LHCN-M2 (cell line): ENCODE results near the gene NFKBIB. TPM values are rescaled to one million over a fixed set of nuclear protein-coding genes. Genes with fewer than 3 reads are reported as not detected.
"Not testable (repeated sequence)": the region's sequence is repeated elsewhere in the genome, so short reads cannot be mapped to it uniquely, and the experiment has no call there.

Experiments used
- DNase-seq: peaks from one replicate; pipeline ENCODE4 v3.0.0-alpha.2; 2012; ENCODE audit warnings: low read depth
- total RNA-seq: library from RNA; depleted of rRNA; stranded (reverse); fragments of >200 nt; gene quantifications from 2 replicates; pipeline ENCODE4 v1.2.3, GENCODE V29; 2014

The NFKBIB gene
- total RNA-seq, 1 experiment from 2014 or later = 21.8 TPM

DNA sequence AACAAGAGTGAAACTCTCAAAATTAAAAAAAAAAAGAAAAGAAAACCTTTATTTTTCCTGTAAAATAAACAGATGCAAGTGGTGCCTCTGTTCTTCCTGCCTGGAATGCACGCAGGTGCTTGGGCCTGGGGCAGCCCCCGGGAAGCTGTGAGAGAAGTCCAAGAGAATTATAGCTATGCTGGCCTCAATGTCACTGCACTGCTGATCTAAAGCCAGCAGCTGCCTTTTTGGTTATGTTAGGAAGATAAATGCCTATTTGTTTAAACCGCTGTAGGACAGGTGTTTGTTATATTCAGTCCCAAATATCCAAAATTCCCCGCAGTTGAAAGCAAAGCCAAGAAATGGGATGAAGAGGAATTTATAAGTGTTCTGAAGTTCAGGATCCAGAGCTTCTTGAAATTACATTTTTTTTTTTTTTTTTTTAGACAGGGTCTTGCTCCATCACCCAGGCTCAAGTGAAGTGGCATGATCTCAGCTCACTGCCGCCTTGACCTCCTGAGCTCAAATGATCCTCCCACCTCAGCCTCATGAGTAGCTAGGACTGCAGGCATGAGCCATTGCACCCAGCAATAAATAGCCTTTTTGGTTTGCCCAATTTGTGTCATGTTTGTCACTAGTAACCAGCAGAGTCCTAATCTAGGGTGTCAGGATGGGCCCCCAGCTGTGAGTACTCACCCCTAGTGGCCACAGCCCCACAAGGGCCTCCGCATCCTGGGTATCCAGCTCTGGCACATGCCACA is 23.9 kb upstream of the NFKBIB start:
- peak; percentile 29 for DNase-seq

GRCh38 chr19:38877781-38878574 is 21.8 kb upstream of the NFKBIB start, which contains the start of gene RINL:
TSS of gene RINL (minus strand) at chr19:38878275. CDS start at chr19:38876742, 1,533 bp downstream.
- DNase-seq = no peak

DNA sequence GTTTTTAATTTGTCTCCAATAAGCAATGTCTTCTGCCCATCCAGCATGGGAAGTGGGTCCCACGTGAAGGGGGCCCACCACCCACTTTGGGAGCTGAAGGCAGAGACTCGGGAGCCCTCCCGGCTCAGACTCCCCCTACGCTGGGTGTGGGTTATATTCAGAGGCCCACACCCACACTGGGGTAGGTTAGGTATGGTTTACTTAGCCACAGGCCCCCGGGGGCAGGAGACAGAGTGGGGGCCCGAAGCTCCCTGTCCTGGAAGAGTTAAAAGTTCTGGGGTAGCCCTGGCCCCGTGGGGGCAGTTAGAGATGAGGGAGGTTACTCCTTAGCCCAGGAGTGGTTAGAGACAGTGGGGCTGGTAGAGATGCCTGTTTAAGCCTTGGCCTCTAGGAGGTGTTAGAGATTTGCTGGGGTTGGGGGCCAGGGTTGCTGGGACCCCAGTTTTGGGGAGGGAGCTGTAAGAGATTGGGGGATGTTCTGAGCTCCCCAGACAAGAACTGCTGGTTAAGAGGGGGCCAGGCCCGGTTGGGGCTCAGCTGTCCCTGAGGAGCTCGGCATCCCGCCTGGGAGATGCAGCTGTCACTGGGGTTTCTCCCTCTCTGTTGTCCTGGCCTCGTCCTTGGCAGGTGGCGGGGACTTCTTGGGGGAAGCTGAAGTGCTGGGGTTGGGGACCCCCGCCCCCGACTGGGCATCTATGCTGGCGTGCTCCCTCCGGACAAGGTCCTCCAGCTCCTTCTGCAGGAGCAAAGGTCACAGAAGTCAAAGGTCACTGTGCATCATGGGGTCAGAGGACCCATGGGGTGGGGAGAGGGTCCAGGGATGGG is 21.0 kb upstream of the NFKBIB start:
- DNase-seq = no peak

GRCh38 chr19:38879400-38879751 is 20.4 kb upstream of the NFKBIB start:
- DNase-seq = no peak

DNA sequence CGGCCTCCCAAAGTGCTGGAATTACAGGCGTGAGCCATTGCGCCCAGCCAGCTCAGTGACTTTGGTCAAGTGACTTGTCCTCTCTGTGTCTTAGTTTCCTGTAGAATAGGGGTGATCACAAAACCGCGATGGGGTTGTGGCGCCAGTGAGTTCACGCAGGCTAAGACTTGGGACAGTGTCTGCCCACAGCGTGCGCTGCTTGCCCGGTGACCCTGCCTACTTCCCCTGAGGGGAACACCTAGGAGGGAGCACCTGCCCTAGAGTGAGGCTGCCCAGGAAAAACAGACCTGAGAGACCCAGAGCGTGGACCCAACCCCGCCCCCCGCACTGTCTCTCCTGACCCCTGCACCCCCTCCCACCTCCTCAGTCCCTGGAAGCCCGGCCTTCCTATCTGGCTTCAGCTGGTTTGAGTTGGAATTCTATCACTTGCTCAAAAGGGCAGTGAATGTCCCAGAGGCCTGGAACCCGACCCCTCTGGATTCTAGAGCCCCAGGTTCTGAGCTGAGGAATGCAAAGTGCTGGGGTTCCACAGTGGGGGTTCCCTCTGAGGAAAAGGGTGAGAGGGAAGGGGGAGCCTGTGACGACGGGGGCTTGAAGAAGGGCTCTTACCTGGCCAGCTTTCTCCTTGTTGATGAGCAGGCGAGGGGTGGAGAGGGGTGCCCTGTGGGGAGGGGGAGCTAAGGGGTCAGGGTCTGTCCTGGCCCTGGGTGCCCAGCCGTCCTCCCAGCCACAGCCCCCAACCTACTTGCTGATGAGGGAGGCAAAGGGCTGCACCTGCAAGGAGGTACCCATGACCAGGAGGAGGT is 19.5 kb upstream of the NFKBIB start:
- no peak for DNase-seq

DNA sequence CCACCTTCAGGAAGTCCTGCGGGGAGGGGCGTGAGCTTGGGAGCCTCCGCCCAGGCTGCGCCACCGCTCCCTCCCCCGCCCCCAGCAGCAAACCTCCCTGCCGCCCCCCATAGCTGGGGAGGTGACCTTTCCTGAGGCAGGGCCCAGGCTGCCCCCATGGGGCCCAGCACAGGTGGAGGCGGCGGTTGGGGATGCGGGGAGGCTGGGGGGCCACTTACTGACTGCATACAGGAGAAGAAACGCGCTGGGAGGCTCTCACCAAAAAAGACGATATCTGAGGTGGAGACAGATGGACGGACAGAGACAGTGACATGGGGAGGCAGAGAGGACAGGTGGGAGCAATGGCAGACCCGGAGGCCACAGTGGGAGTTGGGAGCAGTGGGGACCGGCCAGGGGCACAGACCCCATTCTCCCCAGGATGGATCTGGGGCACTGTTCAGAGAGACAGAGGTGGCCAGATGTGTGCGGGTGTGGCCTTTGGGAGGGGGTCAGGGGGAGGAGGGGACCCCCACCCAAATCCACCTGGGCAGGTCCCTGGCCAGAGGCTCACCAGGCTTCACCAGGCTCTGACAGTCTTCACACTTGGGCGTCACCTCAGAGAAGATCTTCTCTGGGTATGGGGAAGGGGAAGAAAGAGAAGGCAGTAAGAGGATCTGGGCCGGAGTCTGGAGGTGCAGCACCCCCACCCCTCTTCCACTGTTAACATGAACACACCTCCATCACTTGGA is 18.7 kb upstream of the NFKBIB start:
- no peak for DNase-seq

DNA sequence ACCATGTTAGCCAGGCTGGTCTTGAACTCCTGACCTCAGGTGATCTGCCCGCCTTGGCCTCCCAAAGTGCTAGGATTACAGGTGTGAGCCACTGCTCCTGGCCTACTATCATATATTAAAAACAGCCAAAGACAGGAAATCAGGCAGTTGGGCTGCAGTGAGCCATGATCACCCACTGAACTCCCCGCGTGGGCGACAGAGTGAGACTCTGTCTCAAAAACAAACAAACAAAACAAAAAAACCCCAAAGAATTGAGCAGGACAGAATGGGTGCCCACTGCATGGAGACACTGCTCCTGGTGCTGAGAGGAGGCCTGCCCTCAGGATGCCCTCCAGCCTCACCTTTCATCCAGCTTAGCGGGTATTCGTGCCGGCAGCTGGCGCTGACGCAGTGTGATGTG is 16.5 kb upstream of the NFKBIB start:
- DNase-seq = no peak

DNA sequence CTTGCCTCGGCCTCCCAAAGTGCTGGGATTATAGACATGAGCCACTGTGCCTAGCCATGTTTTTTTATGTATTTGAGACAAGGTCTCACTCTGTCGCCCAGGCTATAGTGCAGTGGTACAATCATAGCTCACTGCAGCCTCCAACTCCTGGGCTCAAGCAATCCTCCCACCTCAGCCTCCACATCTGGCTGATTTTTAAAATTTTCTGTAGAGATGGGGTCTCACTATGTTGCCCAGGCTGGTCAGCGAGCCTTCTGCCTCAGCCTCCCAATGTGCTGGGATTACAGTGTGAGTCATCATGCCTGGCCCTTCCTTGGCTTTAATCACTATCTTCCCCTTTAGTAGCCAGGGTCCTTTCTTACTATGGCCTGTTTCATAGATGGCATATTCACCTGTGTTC is 15.1 kb upstream of the NFKBIB start:
- not testable (repeated sequence) for DNase-seq

- DNase-seq = no peak
These were observed 10.9 kb upstream of the NFKBIB start for GRCh38 chr19:38888876-38889275.

GRCh38 chr19:38889803-38890202 is 10.0 kb upstream of the NFKBIB start:
- no peak for DNase-seq

GRCh38 chr19:38890686-38891085 is 9.1 kb upstream of the NFKBIB start:
- peak; percentile 76 for DNase-seq

GRCh38 chr19:38891771-38892170 is 8.0 kb upstream of the NFKBIB start:
- DNase-seq = peak; percentile 65

DNA sequence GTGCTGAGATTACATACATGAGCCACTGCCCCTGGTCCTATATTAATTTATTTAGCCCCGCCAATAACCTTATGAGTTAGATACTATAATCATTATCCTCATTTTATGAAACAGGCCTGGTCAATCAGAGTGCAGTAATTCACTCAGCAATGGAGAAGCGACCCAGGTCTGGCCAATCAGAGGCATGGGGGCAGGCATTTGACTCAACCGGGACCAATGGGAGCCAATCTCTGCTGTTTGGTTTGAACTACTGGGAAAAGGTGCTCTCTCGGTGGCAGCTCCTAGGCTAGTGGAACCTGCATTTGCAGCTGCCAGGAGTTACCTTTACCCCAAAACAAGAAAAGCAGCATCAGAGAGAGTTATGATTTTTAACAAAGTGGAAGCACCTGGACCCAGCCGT is 6.9 kb upstream of the NFKBIB start:
- no peak for DNase-seq

- no peak for DNase-seq
These were observed 6.4 kb upstream of the NFKBIB start for GRCh38 chr19:38893341-38893771.

DNA sequence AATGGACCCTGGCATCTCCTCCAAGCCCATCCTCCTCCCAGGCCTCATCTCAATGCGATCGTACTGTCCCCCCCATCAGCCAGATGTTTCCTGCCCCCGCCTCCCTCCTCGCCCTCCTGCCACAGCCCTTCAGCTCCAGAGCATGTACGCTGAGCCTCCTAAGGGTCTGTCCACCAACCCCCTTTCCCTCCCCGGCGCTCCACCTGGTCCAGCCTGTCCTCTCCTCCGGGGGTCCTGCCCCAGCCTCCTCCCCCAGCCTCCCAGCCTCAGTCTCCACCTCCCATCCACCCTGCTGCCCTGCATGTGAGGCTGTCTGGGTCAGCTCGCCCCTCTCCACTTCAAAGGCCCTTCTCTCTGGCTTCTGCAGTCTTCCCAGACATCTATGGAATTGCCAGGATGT is 4.8 kb upstream of the NFKBIB start:
- DNase-seq = no peak

DNA sequence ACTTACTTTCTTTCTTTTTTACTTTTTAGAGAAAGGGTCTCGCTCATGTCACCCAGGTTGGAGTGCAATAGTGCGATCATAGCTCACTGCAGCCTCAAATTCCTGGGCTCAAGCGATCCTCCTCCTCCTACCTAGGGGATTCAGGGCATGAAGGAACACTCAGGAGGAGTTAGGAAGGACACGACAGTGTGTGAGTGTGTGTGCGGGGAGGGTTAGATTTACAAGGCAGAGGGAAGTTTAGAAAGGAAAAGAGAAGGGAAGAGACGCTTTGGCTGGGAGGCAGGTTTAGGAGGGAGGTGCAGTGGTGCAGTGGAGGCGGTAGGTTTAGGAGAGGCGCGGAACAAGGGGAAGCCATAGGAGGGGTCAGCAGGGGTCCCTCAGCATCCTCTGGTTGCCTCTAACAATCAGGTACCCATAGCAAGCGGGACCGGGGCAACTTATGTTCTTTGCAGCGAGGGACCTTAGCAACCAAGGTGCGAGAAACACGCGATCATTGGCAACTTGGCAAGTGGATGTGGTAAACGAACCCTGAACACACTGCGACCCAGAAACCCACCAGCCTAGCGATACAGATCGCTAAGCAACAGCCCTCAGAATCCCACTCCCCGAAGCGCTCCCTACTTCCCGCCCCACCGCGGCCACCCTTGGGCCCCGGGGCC is 852 bp upstream of the NFKBIB start:
- peak; percentile 26 for DNase-seq

GRCh38 chr19:38900202-38900629 is 447 bp downstream of the NFKBIB start:
- DNase-seq = no peak

DNA sequence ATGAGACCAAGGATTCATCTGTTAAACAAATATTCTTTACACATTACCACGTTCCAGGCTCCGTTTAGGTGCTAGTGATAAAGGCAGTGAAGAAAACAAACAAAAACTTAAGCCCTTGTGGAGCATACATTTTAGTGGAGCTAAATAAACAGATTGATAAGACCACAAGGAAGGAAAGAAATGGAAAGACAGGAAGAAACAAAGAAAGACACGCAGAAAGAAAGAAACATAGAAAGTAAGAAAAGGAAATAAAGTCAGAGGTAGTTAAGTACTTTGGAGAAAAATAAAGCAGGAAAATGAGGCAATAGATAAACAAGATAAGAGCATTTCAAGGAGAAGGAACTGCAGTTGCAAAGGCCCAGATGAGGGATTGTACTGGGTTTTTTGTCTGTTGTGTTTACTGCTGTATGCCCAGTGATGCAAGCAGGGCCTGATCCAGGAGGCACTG is 998 bp downstream of the NFKBIB start:
- no peak for DNase-seq

DNA sequence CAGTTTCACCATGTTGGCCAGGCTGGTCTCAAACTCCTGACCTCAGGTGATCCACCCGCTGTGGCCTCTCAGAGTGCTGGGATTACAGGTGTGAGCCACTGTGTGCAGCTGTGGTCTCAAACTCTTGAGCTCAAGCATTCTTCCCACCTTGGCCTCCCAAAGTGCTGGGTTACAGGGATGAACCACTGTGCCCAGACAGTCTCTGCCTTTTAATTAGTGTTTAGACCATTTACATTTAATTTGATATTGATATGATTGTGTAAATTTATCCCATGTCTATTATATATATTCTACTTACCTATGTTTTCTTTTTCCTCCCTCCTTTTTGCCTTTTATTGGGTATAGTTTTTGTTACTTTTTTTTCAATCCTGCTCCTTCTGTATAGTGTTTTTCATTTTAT is 1.9 kb downstream of the NFKBIB start:
- DNase-seq = no peak
